ENCODE data around the gene TXNRD3.

The TXNRD3 gene

DNA sequence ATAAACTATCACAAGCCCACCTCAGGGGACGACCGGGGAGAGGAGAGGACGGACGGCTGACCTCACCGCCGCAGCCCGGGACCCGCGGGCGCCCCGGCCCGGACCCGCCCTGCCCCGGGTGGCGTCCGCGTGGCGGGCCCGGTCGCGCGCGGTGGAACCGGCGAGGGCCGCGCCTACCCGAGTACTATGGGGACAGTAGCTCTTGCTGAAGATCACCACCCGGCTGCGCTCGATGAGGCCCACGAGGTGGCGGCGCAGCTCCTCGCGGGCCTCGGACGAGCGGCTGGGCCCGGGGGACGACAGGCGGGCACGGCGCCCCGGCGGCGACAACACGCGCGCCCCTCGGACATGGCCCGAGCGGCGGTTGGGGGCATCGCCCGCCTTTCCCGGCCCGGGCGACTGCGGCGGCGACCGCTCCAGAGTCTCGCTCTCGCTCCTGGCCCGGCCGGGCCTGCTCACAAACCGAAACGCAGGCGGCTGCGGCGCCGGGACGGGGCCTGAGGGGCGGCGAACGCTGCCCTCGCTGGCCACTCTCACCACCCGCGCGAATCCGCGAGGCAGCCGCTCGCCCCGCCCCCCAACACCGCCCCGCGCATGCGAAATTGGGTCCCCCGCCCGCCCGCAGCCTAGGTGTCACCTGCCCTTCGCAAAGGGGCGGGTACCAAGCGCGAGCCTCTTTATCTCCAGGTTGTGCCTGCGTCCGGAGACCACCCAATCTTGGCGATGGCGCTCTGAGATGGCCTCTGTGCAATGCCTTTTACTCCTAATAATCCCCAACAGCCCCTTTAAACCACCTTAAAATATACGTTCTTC, at the start of gene TXNRD3:
TSS of gene TXNRD3 (minus strand) at position 554 of the 813 bp plus-strand sequence.
- TF ChIP-seq, protein P1, sequence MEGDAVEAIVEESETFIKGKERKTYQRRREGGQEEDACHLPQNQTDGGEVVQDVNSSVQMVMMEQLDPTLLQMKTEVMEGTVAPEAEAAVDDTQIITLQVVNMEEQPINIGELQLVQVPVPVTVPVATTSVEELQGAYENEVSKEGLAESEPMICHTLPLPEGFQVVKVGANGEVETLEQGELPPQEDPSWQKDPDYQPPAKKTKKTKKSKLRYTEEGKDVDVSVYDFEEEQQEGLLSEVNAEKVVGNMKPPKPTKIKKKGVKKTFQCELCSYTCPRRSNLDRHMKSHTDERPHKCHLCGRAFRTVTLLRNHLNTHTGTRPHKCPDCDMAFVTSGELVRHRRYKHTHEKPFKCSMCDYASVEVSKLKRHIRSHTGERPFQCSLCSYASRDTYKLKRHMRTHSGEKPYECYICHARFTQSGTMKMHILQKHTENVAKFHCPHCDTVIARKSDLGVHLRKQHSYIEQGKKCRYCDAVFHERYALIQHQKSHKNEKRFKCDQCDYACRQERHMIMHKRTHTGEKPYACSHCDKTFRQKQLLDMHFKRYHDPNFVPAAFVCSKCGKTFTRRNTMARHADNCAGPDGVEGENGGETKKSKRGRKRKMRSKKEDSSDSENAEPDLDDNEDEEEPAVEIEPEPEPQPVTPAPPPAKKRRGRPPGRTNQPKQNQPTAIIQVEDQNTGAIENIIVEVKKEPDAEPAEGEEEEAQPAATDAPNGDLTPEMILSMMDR (IDR thresholded peaks at IDR 0.05), result no peak
- Histone ChIP-seq H3K4me3 (peak within 1 kb of the TSS; percentile 97), H3K27ac (peak within 1 kb of the TSS; percentile 80 to 90)
- DNase-seq (ENCODE audit: low spot score), result no peak

DNA sequence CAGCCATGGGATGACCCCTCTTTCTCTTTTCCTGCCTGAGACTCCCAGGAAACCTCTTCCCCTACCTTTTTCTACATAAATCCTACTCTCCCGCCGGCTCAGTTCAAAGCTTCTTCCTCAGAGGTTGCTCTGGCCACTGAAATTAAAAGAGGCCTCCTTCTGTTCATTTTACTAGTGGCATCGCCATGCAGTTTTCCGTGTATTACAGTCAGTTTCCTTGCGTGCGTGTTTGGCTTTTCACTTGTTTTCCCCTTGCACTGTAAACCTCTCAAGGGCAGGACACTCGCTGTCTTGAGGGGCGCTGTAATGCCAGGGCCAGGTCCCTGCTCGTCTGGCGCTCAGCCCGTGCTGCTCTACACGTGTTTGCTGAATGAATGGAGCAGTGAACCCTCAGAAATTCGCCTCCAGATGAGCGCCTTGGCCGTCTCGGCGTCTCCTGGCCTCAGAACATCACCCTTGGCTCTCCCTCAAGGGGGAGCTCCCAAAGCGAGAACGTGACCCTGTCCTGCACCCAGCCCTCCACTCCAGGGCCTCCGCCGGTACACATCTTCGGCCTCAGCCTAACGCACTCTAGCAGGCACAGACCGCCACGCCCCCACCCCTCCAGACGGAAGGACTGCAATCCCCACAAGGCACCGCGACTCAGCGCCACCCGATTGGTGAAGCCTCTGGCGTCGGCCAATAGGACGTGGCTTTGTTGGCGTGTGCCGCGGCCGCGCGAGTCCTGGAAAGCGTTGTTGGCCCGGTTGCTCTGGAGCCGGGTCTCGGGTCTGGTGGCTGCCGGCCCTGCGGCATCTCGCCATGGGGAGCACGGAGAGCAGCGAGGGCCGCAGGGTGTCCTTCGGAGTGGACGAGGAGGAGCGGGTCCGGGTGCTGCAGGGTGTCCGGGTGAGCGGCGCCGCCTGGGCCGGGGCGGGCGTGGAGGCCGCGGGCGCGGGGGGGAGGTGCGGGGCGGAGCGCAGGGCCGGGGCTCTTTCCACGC, 48.9 kb upstream of the TXNRD3 start, which contains the start of gene CHCHD6:
TSS of gene CHCHD6 (plus strand) at position 729 of the 982 bp plus-strand sequence. CDS start at position 802, 73 bp downstream.
- Histone ChIP-seq H3K4me3 (peak within 1 kb of the TSS; percentile 97), H3K27ac (peak within 1 kb of the TSS in 1 of 2 donors; percentile 59)
- DNase-seq (ENCODE audit: low spot score), result peak; percentile 97
- TF ChIP-seq, protein P1 (IDR thresholded peaks at IDR 0.05), result no peak

DNA sequence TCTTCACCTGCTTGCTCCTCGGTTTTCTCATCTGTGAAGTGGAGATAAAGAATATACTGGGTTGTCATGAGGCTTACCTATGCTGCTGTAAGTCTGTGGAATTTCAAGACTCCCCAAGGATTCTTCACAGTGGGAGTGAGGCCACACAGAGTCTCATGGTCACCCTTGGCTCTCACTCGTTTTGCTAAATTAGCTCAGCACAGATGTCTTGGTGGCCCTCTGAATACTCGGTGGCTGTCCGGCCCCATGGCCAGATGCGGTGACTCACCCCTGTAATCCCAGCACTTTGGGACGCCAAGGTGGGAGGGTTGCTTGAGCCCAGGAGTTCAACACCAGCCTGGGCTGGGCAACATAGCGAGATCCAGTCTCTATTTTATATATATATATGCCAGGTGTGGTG, 44.1 kb upstream of the TXNRD3 start:
- TF ChIP-seq, protein P1 (IDR thresholded peaks at IDR 0.05), result no peak
- DNase-seq (ENCODE audit: low spot score), result no peak

DNA sequence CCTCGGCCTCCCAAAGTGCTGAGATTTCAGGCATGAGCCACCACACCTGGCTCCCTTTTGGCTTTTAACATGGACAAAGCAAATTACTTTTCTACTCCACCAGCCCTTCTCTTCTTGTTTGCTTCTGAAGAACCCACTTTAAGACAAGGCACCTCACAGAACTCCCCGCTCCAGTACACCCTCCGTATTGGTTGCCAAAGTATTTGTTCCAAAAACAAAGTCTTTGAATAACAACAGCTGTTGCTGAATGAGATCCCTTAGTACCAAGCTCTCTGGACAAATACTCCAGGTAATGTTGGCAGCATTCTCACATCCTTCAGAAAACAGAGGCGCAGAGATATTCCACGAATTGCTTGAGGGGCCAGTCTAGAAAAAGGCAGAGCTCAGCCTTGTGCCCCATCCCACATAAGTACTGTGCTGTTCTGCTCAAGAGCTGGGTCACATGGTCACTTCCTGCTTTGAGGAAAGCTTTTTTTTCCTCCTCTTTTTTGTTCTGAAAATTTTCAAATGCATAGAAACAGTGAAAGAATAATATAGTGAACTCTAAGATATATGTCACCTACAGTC, 41.9 kb upstream of the TXNRD3 start:
- H3K4me3 ChIP-seq, result no peak overlapping the region
- DNase-seq (ENCODE audit: low spot score), result peak; percentile 14
- no peak overlapping the region for H3K27ac ChIP-seq
- TF ChIP-seq, protein P1 (IDR thresholded peaks at IDR 0.05), result no peak

More for the DNA sequence above, 44.1 kb upstream of the TXNRD3 start:
- Histone ChIP-seq H3K4me3 (no peak overlapping the region), H3K27ac (no peak overlapping the region)

DNA sequence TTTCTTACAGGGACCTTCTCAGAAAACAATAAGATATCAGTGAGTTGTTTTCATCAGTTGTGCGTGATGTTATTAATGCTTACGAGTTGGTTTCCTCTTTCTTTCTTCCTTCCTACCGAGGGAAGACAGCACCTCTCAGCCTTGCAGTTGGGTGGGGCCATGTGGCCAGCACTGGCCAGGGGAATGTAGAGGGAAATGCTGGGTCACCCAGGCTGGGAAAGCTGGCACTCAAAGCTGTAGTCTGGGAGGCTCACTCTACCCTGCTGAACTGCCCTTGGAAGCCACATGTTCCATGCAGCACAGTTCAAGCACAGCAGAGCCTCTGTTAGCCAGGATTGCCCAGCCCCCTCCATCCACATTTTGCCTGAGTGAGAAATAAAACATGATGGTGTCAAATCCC, 39.0 kb upstream of the TXNRD3 start:
- H3K27ac ChIP-seq, result no peak overlapping the region
- no peak overlapping the region for H3K4me3 ChIP-seq
- TF ChIP-seq, protein P1 (IDR thresholded peaks at IDR 0.05), result no peak
- no peak for DNase-seq (ENCODE audit: low spot score)

DNA sequence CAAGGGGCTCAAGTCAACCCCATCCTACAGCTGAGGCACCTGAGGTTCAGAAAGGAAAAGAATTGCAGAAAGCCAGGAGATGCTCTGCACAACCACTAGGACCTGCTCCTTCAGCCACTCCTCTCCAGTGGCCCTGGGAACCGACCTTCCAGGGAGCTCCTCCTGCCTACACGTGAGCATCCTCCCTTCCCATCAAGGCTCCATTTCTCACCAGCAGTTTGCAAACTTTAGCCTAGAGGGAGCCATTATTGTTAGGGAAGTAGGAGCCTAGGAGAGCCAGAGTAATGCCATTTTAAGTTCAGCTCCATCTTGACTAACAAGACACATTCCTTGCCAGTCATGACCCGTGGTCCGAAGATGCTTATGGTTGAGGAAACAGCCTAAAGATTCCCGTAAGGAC, 37.9 kb upstream of the TXNRD3 start:
- no peak for DNase-seq (ENCODE audit: low spot score)
- H3K4me3 ChIP-seq, result no peak overlapping the region
- H3K27ac ChIP-seq, result no peak overlapping the region
- TF ChIP-seq, protein P1 (IDR thresholded peaks at IDR 0.05), result no peak

Data from coronary artery (tissue), 2 donors.